Inflammatory macrophage treated with lipopolysaccharide for 4 hours (primary cell): ENCODE measurements around the gene MKNK2.
"Not testable (repeated sequence)": the region's sequence is repeated elsewhere in the genome, so short reads cannot be mapped to it uniquely, and the experiment has no call there.

Source experiments
- DNase-seq: peaks from one replicate; pipeline ENCODE4 v3.0.0-alpha.2; 2020

The MKNK2 gene

DNA sequence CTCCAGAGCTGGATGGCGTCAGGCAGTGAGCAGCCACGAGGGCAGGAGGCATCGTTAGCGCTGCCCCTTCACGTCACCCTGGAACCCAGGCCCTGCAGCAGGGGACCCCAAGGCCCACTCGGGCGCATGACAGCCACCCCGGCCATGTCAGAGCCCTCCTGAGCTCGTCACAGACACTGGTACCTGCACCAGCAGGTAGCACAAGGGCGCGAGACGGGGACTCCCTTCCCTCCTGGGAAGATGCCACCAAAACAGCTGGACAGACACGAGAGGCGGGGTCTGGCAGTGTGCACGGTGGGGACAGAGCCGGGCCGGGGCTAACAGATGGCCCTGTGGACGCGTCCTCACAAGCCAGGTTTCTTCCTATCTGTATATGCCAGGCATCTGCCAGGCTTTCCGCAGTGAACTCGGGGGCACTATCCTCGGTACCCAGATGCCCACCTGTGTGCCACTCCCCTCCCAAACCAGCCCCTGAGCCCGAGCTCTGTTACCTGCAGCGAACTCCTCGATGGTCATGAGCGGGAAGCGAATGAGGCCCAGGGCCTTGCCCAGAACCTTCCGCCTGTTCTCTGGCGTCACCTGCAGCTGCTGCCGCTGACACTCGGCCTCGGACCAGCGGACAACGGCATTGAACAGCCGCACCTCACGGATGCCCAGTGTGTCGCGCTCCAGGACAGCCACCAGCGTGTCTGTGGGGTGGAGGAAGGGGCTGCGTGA lies 61.4 kb downstream of the MKNK2 start:
- no peak for DNase-seq

DNA sequence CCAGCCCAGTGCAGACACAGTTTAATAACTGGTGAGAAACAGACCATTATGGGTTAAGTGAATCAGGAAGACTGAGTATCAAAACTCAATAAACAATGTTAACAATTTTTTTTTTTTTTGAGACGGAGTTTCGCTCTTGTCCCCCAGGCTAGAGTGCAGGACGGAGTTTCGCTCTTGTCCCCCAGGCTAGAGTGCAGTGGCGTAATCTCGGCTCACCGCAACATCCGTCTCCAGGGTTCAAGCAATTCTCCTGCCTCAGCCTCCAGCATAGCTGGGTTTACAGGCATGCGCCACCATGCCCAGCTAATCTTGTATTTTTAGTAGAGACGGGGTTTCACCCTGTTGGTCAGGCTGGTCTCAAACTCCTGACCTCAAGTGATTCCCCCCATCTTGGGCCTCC lies 62.6 kb downstream of the MKNK2 start:
- not testable (repeated sequence) for DNase-seq
